ENCODE measurements around the gene ACTR10.
A peak's percentile ranks its signal among the peaks of the same experiment; 100 is the strongest.

ACTR10 gene

DNA sequence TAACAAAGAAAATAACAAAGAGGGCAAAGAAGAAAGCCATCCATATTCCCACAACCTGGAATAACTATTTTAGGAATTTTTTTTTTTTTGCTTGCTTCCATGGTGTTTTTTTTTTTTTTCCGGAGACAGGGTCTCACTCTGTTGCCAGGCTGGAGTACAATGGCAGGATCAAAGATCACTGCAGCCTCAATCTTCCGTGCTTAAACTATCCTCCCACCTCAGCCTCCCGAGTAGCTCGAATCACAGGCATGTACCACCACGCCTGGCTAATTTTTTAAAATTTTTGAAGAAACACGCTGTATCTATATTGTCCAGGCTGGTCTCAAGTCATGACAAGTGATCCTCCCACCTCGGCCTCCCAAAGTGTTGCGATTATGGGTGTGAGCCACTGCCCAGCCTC is 78.2 kb downstream of the ACTR10 start:
- no peak for DNase-seq (ENCODE audit: low read depth in 2 of 3, low spot score in 1 of 3)

DNA sequence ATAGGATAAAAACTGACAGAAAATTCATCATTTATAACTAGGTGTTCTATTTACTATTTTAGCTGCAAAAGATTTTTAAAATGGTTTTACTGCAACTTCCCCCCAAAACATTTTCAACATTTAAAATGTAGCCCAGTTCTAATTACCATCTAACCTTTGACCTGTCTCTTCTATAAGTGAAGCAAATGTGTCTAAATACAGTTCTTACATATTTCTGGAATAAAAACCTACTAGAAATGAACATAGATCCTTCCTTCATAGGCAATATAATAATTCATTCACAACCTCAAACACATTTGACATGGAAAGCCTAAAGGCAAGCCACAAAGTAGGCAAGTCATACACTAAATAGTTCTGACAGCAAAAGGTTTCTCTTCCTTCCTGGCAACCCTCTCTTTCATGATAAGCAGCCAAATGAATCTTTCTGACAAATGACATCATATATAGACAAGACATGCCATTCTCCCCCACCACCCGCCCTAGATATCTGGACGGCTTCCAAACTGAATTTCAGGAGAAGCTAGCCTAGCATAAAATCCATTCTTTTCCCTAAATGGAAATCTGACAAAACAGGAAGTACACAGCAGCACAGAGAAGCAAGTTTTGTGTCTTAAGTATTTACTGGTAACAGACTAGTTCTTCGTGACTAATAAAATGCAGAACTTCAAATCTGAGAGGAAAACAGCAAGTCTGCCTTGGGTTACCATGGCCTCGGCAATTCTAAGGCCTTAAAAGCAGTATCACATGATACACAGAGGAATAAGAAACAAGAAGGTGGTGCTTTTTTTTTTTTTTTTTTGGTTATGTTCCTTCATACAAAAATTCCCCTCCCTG is 81.2 kb downstream of the ACTR10 start:
- DNase-seq (ENCODE audit: low read depth in 2 of 3, low spot score in 1 of 3): peak in 1 of 3 donors; percentile 22

DNA sequence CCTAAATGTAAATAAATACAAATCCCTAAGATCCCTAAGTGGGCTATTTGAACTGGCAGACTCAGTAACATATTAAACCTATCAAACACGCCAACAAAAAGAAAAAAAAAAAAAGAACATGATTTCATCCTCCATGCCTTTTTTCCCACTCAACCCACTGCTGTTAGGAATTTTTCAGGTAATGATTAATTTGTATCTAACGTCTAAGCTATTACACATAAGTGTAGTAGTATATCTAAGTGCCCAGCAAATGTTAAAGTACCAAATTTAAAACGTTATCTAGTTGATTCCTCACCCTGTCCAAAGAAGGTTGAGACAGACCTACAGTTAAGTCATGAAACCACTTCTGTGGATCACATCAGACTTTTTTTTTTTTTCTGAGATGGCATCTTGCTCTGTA is 82.0 kb downstream of the ACTR10 start:
- no peak for DNase-seq (ENCODE audit: low read depth in 2 of 3, low spot score in 1 of 3)

DNA sequence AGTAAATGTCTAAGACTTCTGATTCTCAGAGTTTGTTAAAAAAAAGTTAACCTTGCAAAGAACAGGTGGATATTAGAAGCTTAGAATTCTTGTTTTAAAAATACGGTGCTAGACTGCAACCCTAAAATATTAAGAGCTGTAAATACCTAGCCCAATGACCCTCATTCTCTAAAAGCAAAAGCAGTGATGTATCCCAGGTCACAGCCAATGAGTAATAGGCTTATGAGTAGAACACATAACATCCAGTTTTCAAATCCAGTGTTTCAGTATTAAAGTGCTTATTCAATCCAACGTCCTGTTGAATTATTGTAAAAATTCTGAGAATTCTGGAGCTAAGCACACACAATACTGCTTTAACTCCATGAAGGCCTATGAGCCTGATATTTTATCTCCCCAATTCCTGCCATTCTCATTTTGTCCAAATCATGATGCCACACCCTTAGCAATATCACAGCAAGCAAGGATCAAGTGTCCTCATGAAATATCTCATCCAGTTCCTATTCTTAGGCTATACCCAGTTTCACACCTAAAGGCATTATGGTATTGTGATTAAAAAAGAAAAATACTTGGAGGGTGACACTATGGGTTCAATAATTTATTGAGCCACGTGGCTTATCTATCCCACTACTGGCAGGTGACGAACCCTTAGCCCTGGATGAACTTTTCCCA is 83.1 kb downstream of the ACTR10 start:
- DNase-seq (ENCODE audit: low read depth in 2 of 3, low spot score in 1 of 3): no peak

DNA sequence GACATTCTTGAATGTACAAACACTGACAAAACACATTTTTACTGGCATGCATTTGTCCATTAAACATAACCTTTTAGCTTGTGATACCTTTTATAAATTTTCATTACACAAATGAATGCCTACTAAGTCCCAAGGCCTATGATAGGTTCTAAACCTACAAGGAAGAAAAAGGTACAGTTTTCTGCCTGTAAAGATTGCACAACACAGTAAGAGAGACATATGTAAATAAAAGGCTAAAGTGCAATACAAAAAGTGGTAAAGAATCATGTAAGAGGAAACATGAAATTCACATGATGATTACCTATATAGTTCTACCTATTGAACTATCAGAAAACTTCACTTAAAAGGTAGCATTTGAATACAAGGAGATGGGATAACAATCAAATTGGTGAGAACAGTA is 83.8 kb downstream of the ACTR10 start:
- DNase-seq (ENCODE audit: low read depth in 2 of 3, low spot score in 1 of 3): no peak

DNA sequence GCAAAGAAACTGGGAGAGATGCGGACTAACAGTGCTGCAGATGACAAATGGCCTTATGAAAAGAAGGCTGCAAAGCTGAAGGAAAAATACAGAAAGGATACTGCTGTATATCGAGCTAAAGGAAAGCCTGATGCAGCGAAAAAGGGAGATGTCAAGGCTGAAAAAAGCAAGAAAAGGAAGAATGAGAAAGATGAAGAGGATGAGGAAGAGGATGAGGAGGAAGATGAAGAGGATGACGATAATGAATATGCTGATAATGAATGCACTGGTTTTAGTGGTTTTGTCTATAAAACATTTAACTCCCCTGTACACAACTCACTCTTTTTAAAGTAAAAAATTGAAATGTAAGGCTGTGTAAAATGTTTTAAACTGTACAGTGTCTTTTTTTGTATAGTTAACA is 85.2 kb downstream of the ACTR10 start:
- no peak for DNase-seq (ENCODE audit: low read depth in 2 of 3, low spot score in 1 of 3)

Measured in stimulated activated CD4-positive, alpha-beta T cell treated with anti-CD3 and anti-CD28 coated beads, Interleukin-12 subunit alpha, Interleukin-12 subunit beta, amount 100 ng/mL, for 48 hours (primary cell).